HEK293 (cell line): Measurements from ENCODE around the gene COQ3.

Experiments used
- GLIS2 ChIP-seq: fragments of 450-650 bp; formaldehyde crosslinking; IDR thresholded peaks from 2 replicates; pipeline ENCODE4 v1.5.1; 2016; ENCODE audit warnings: missing biosample characterization, missing genetic modification characterization
- KLF16 ChIP-seq: fragments of 450-650 bp; formaldehyde crosslinking; IDR thresholded peaks from 2 replicates; pipeline ENCODE4 v1.5.1; 2017; ENCODE audit warnings: missing biosample characterization, missing genetic modification characterization
- KLF7 ChIP-seq: fragments of 450-650 bp; formaldehyde crosslinking; IDR thresholded peaks from 2 replicates; pipeline ENCODE4 v1.5.1; 2016; ENCODE audit warnings: missing biosample characterization, missing genetic modification characterization, borderline replicate concordance
- ZBTB17 ChIP-seq: fragments of 450-650 bp; formaldehyde crosslinking; IDR thresholded peaks from 2 replicates; pipeline ENCODE4 v1.5.1; 2016; ENCODE audit warnings: missing biosample characterization, missing genetic modification characterization
- ZFP69B ChIP-seq: fragments of 450-650 bp; formaldehyde crosslinking; IDR thresholded peaks from 2 replicates; pipeline ENCODE4 v1.5.1; 2016; ENCODE audit warnings: missing biosample characterization, missing genetic modification characterization
- ZNF140 ChIP-seq: fragments of 450-650 bp; formaldehyde crosslinking; IDR thresholded peaks from 2 replicates; pipeline ENCODE4 v1.5.1; 2016; ENCODE audit warnings: missing biosample characterization, missing genetic modification characterization
- ZNF174 ChIP-seq: fragments of 450-650 bp; formaldehyde crosslinking; IDR thresholded peaks from 2 replicates; pipeline ENCODE4 v1.5.0; 2017; ENCODE audit warnings: missing biosample characterization, mild to moderate bottlenecking, missing genetic modification characterization
- ZNF223 ChIP-seq: fragments of 450-650 bp; formaldehyde crosslinking; IDR thresholded peaks from 2 replicates; pipeline ENCODE4 v1.5.1; 2016; ENCODE audit warnings: missing biosample characterization, missing genetic modification characterization
- ZNF324 ChIP-seq: fragments of 450-650 bp; formaldehyde crosslinking; IDR thresholded peaks from 2 replicates; pipeline ENCODE4 v1.5.1; 2016; ENCODE audit warnings: missing biosample characterization, missing genetic modification characterization
- ZNF530 ChIP-seq: fragments of 450-650 bp; formaldehyde crosslinking; IDR thresholded peaks from 2 replicates; pipeline ENCODE4 v1.5.1; 2016; ENCODE audit warnings: low read depth, missing biosample characterization, missing genetic modification characterization
- ZNF792 ChIP-seq: fragments of 450-650 bp; formaldehyde crosslinking; IDR thresholded peaks from 2 replicates; pipeline ENCODE4 v1.5.1; 2016; ENCODE audit warnings: missing biosample characterization, missing genetic modification characterization
- TF ChIP-seq, protein P1 (sequence below): fragments of 450-650 bp; formaldehyde crosslinking; IDR thresholded peaks from 2 replicates; pipeline ENCODE4 v1.5.1; 2017; ENCODE audit warnings: missing biosample characterization, missing genetic modification characterization
- TF ChIP-seq, protein P2 (sequence below): fragments of 450-650 bp; formaldehyde crosslinking; IDR thresholded peaks from 2 replicates; pipeline ENCODE4 v1.5.1; 2016; ENCODE audit warnings: missing biosample characterization, missing genetic modification characterization

DNA sequence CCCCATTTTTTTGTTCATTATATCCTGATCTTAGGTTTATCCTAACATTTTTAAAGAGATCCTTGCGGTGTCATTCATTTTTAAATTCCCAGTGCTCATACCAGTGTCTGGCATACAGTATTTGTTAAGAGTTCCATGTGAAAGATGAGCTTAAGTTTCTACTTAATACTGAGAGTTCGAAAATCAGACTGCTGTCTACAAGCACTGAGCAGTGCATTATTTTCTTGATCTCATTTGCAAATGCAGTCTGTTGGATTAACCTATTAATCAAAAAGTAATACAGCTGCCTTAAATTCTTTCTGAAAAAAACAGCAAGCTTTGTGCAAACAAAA, 663 bp downstream of the COQ3 start:
- TF ChIP-seq ZNF530 (no peak), ZNF174 (no peak), ZNF140 (tag by site-specific recombination) (no peak), GLIS2 (tag by site-specific recombination) (no peak), ZFP69B (tag by site-specific recombination) (no peak), ZNF792 (no peak), ZNF324 (tag by site-specific recombination) (no peak), ZBTB17 (tag by site-specific recombination) (no peak), ZNF223 (no peak), KLF7 (tag by site-specific recombination) (no peak), KLF16 (tag by site-specific recombination) (no peak)
- TF ChIP-seq, protein P1, sequence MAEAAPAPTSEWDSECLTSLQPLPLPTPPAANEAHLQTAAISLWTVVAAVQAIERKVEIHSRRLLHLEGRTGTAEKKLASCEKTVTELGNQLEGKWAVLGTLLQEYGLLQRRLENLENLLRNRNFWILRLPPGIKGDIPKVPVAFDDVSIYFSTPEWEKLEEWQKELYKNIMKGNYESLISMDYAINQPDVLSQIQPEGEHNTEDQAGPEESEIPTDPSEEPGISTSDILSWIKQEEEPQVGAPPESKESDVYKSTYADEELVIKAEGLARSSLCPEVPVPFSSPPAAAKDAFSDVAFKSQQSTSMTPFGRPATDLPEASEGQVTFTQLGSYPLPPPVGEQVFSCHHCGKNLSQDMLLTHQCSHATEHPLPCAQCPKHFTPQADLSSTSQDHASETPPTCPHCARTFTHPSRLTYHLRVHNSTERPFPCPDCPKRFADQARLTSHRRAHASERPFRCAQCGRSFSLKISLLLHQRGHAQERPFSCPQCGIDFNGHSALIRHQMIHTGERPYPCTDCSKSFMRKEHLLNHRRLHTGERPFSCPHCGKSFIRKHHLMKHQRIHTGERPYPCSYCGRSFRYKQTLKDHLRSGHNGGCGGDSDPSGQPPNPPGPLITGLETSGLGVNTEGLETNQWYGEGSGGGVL (tag by site-specific recombination): no peak
- TF ChIP-seq, protein P2, sequence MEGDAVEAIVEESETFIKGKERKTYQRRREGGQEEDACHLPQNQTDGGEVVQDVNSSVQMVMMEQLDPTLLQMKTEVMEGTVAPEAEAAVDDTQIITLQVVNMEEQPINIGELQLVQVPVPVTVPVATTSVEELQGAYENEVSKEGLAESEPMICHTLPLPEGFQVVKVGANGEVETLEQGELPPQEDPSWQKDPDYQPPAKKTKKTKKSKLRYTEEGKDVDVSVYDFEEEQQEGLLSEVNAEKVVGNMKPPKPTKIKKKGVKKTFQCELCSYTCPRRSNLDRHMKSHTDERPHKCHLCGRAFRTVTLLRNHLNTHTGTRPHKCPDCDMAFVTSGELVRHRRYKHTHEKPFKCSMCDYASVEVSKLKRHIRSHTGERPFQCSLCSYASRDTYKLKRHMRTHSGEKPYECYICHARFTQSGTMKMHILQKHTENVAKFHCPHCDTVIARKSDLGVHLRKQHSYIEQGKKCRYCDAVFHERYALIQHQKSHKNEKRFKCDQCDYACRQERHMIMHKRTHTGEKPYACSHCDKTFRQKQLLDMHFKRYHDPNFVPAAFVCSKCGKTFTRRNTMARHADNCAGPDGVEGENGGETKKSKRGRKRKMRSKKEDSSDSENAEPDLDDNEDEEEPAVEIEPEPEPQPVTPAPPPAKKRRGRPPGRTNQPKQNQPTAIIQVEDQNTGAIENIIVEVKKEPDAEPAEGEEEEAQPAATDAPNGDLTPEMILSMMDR (tag by site-specific recombination): no peak
